ENCODE results near the gene KRCC1.

DNA sequence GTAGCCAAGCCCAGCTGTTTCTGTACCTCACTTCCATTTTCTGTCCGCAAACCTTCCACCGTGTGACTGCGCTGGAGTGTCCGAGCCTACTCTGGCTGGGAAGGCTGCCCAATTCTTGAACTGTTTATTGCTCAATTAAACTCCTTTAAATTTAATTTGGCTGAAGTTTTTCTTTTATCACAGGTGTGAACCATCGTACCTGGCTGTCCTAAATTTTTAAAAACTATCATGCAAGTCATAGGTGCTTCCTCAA lies 33.0 kb downstream of the KRCC1 start:
- TF ChIP-seq, protein P1, sequence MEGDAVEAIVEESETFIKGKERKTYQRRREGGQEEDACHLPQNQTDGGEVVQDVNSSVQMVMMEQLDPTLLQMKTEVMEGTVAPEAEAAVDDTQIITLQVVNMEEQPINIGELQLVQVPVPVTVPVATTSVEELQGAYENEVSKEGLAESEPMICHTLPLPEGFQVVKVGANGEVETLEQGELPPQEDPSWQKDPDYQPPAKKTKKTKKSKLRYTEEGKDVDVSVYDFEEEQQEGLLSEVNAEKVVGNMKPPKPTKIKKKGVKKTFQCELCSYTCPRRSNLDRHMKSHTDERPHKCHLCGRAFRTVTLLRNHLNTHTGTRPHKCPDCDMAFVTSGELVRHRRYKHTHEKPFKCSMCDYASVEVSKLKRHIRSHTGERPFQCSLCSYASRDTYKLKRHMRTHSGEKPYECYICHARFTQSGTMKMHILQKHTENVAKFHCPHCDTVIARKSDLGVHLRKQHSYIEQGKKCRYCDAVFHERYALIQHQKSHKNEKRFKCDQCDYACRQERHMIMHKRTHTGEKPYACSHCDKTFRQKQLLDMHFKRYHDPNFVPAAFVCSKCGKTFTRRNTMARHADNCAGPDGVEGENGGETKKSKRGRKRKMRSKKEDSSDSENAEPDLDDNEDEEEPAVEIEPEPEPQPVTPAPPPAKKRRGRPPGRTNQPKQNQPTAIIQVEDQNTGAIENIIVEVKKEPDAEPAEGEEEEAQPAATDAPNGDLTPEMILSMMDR (IDR thresholded peaks at IDR 0.05): no peak
- TF ChIP-seq POLR2AphosphoS5 (IDR thresholded peaks at IDR 0.05) (no peak), EP300 (IDR thresholded peaks at IDR 0.05) (no peak)

Data from stomach (tissue), 4 donors.